NCI-H1092 treated with DMSO at 0.1 percent for 48 hours (cell line): ENCODE data around the gene ZNRF1.
A peak's percentile ranks its signal among the peaks of the same experiment; 100 is the strongest.
"Not testable (repeated sequence)": the region's sequence is repeated elsewhere in the genome, so short reads cannot be mapped to it uniquely, and the experiment has no call there.

Experiments
- DNase-seq: peaks from one replicate; lab custom pipeline; 2025; lab: John Stamatoyannopoulos, UW

ZNRF1 gene

GRCh38 chr16:74998481-74999218, at the start of gene ZNRF1:
Gene ZNRF1, plus strand, starts transcription at chr16:74999024. Its CDS starts 648 bp downstream, at chr16:74999672.
- DNase-seq: peak; percentile 88

- DNase-seq: no peak
These were observed 49.5 kb upstream of the ZNRF1 start for GRCh38 chr16:74949309-74949708.

DNA sequence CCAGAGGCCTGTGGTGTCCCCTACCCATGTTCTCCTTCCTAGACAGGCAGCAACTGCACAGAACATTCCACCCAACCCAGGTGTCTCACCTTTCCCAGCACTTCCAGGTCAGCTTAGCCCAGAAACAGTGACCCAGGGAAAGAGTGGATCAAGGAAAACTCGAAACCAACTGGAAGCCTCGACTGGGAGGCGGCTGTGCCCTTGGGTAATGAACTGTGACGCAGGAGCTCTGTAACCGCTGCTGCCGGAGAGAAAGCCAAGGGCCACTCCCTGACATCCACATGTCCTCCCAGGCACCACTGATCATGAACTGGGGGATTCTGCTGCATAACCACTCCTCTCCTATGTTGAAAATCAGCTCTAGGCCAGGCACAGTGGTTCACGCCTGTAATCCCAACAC, 48.3 kb upstream of the ZNRF1 start:
- no peak for DNase-seq

DNA sequence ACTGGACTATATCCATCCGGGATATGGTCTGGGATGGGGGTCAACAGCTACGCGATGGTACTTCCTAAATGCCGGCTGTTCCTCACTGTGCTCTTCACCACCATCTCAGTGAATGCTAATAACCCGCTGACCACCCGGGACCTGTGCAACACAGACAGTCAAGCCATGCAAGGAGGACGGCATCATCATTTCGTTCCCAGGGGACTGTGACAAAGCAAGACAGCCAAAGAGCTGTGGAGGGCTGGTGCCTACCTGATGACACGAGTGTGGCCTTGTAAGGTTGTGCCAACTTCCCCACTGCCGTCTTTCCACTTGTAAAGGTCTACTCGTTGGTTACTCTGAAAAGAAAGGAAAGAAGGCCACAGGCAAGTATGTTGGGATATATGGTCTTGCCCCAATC, 47.6 kb upstream of the ZNRF1 start:
- DNase-seq: no peak

DNA sequence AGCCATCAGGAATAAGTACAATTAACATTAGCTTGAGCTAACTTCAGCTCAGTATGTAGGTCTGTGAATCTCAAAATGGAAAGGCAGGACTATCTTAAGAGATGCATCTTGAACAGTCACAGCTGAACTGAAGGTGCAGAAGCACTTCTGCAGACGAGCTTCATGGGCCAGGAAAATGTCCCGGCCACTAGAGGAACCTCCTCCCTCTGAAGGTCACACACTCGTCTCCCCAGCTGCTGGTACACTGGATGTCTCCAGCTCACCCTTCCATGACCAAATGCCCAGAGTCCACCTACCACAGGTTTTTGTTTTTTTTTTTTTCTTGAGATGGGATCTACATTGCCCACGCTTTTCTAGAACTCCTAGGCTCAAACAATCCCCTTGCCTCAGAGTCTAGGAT, 47.1 kb upstream of the ZNRF1 start:
- DNase-seq: no peak

- DNase-seq: no peak
These were observed 44.1 kb upstream of the ZNRF1 start for GRCh38 chr16:74954763-74955162.

- DNase-seq: no peak
These were observed 25.5 kb upstream of the ZNRF1 start for GRCh38 chr16:74973304-74973703.

GRCh38 chr16:74975591-74975990, 23.2 kb upstream of the ZNRF1 start:
- no peak for DNase-seq

DNA sequence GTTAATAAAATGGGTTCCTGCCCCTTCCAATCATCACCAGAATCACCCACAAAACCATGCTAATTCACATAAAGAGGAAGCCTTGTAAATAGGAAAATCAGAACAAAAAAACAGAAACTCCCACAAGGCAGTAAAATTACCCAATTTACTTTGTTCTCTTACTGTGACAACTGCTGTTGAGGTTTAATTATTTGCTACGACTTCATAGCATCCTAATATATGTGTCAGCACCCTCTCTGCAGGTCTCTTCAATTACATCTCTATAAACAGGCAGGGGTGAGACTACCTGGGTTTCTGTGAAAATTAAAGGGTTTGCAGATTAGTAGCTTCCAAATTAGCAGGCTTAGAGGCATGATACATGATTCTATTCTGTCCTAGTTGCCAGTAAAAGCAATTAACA, 16.6 kb upstream of the ZNRF1 start:
- DNase-seq: no peak

DNA sequence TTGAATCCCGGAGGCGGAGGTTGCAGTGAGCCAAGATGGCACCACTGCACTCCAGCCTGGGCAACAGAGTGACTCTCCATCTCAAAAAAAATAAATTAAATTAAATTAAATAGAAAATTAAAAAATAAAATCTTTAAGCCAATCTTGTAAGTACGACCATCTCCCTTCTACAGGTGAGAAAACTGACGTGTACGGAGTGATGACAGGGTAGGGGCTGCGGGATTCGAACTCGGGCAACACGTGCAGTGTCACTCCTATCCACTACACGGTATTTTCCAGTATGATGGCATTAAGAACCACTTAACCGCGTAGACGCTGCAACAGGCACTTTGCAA, 14.7 kb upstream of the ZNRF1 start:
- DNase-seq: no peak

- DNase-seq: peak; percentile 98
These were observed 14.1 kb upstream of the ZNRF1 start, which contains the start of gene WDR59 for GRCh38 chr16:74984529-74985296. Gene WDR59, minus strand, starts transcription at chr16:74985123. Its CDS starts 106 bp downstream, at chr16:74985017.

GRCh38 chr16:74987027-74987681, 11.7 kb upstream of the ZNRF1 start:
- DNase-seq: no peak

DNA sequence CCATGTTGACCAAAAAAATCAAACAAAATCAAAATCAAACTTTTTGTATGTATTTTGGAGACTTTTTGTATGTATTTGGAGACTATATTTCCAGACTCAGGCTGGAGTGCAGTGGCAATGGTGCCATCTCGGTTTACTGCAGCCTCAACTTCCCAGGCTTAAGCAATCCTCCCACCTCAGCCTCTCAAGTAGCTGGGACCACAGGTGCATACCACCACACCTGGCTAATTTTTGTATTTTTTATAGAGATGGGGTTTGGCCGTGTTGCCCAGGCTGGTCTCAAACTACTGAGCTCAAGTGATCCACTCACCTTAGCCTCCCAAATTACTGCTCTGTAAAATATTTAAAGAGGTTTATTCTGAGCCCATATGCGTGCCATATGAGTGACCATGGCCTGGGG, 9.0 kb upstream of the ZNRF1 start:
- DNase-seq: not testable (repeated sequence)

GRCh38 chr16:74990832-74991231, 8.0 kb upstream of the ZNRF1 start:
- no peak for DNase-seq

- DNase-seq: no peak
These were observed 7.6 kb upstream of the ZNRF1 start for GRCh38 chr16:74991268-74991592.

- peak; percentile 27 for DNase-seq
These were observed 7.0 kb upstream of the ZNRF1 start for GRCh38 chr16:74991593-74992403.

DNA sequence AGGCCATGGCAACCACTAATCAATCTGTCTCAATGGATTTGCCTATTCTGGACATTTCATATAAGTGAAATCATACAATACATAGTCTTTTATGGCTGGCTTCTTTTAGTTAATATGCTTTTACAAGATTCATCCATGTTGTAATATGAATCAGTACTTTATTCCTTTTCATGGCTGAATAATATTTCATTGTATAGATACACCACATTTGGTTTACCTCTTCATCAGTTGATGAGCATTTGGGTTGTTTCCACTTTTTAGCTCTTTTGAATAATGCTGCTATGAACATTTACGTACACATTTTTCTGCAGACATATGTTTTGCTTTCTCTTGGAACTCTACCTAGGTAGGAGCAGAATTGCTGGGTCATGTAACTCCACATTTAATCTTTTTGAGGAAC, 2.8 kb upstream of the ZNRF1 start:
- DNase-seq: no peak

GRCh38 chr16:74997042-74997491, 1.8 kb upstream of the ZNRF1 start:
- no peak for DNase-seq

- DNase-seq: peak; percentile 53
These were observed 390 bp downstream of the ZNRF1 start for GRCh38 chr16:74999219-74999608.

- peak; percentile 55 for DNase-seq
These were observed 1.0 kb downstream of the ZNRF1 start for GRCh38 chr16:74999609-75000480.

DNA sequence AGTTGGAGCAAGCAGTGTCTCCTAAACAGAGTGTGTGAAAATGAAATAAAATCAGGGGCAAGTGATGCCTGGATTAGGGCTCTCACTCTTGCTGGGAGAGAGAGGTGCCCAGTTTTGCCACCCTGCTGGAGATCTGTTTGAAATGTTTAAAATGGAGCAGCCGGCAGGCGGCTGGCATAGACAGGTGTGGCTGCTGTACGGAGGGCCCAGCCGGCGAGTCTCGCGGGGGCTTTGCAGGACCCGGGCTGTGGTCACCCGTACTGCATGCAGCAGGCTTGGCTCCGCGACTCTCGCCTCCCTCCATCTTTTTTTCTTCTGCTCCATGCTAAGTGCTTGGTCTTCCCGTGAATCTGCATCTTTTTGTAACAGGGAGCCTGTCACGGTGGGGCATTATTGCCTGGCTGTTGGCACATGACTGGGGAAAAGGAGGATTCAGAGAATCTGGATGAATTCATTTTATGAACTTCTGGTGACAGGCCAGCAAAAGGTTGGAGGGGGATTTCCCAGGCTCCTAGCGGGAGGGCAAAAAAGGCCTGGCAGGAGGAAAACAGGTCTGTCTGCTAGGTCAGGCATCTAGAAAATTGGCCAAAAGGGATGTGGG, 1.8 kb downstream of the ZNRF1 start:
- peak; percentile 29 for DNase-seq
